Calu3 (cell line): Measurements from ENCODE around the gene TSEN2. TPM values are rescaled to one million over a fixed set of nuclear protein-coding genes. Genes with fewer than 3 reads are reported as not detected.
"Not testable (repeated sequence)": the region's sequence is repeated elsewhere in the genome, so short reads cannot be mapped to it uniquely, and the experiment has no call there.

ENCODE experiments used
- BruUV-seq: library from RNA; stranded (reverse); fragments of 400-500 nt; replicated peaks from 2 replicates; lab custom pipeline; 2021; lab: Mats Ljungman, UMichigan
- CTCF ChIA-PET: fragments of 300-600 bp; sonication (Branson Sonifier 250); formaldehyde crosslinking; loops from one replicate; lab custom pipeline; 2022; ENCODE audit warnings: antibody characterized with exemption; lab: Charles Lee
- DNase-seq: peaks from one replicate; pipeline ENCODE4 v3.0.0; 2022
- H3K27ac Mint-ChIP-seq: one replicate; pipeline ENCODE4 v1.8.0; 2022; ENCODE audit warnings: mixed read lengths; ENCODE audit not compliant: unreplicated experiment
- H3K27me3 Mint-ChIP-seq: one replicate; pipeline ENCODE4 v1.8.0; 2022; ENCODE audit warnings: mixed read lengths; ENCODE audit not compliant: unreplicated experiment
- H3K36me3 Mint-ChIP-seq: one replicate; pipeline ENCODE4 v1.8.0; 2022; ENCODE audit warnings: mild to moderate bottlenecking, moderate library complexity, mixed read lengths; ENCODE audit not compliant: insufficient read depth, unreplicated experiment
- H3K4me1 Mint-ChIP-seq: one replicate; pipeline ENCODE4 v1.8.0; 2022; ENCODE audit warnings: mild to moderate bottlenecking, low read depth, mixed read lengths; ENCODE audit not compliant: unreplicated experiment
- H3K4me3 Mint-ChIP-seq: one replicate; pipeline ENCODE4 v1.8.0; 2022; ENCODE audit warnings: mild to moderate bottlenecking, low read depth, moderate library complexity, mixed read lengths; ENCODE audit not compliant: unreplicated experiment
- H3K9me3 Mint-ChIP-seq: one replicate; pipeline ENCODE4 v1.8.0; 2022; ENCODE audit warnings: low read depth, mixed read lengths; ENCODE audit not compliant: unreplicated experiment
- CTCF ChIP-seq: fragments of 200-600 bp; IDR thresholded peaks from one replicate; pipeline ENCODE4 v1.8.0; 2022; ENCODE audit warnings: antibody characterized with exemption; ENCODE audit not compliant: unreplicated experiment
- intact Hi-C: fragments of 100-400 bp; cut with micrococcal nuclease; formaldehyde crosslinking; loops from one replicate; pipeline ENCODE4 v1.10.0; 2022; ENCODE audit not compliant: unreplicated experiment
- total RNA-seq: library from RNA; stranded (reverse); gene quantifications from 2 replicates; pipeline ENCODE4 v1.2.3, GENCODE V29; 2022

TSEN2 gene
- total RNA-seq, 1 experiment from 2014 or later: 26.7 TPM

GRCh38 chr3:12468757-12469156, 15.5 kb upstream of the TSEN2 start:
- peaks cover 6% of the 10 kb centered on the region for H3K36me3 Mint-ChIP-seq
- no peak for TF ChIP-seq CTCF
- DNase-seq: no peak
- H3K27me3 Mint-ChIP-seq: no peaks in the 10 kb centered on the region
- intact Hi-C loops: no loop called here
- no peak overlapping the region for H3K4me3 Mint-ChIP-seq
- CTCF ChIA-PET: no interaction called here
- BruUV-seq: no TSS peak
- H3K9me3 Mint-ChIP-seq: no peaks in the 10 kb centered on the region
- peaks cover 54% of the 10 kb centered on the region for H3K4me1 Mint-ChIP-seq
- H3K27ac Mint-ChIP-seq: no peak overlapping the region

- H3K27me3 Mint-ChIP-seq, BruUV-seq, intact Hi-C loops, H3K9me3 Mint-ChIP-seq, H3K27ac Mint-ChIP-seq, DNase-seq, H3K36me3 Mint-ChIP-seq, H3K4me3 Mint-ChIP-seq: not testable (repeated sequence)
- H3K4me1 Mint-ChIP-seq: peaks cover 52% of the 10 kb centered on the region
- CTCF ChIA-PET: interaction anchor here (2.4 kb wide), 1 partner anchor 10 kb away, joined by 13 read pairs; no protein-coding TSS in a partner anchor
Measured at GRCh38 chr3:12469222-12469621, 15.1 kb upstream of the TSEN2 start.

DNA sequence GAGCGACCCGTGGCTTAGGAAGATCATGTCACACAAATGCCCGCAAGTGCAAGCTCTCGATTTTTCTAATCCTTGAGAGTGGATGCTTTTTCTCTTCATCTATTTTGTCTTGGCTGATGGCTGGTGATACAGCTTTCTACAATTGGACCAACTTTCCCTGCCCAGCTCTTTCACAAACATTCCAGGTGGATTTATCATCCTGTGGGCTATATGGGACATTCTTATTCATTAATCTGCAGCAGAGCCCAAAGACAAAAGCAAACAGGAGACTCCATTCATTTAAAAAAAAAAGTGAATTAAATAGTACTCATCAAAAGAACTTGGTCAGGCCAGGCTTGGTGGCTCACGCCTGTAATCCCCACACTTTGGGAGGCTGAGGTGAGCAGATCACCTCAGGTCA, 14.2 kb upstream of the TSEN2 start:
- Mint-ChIP-seq H3K4me1 (peaks cover 43% of the 10 kb centered on the region), H3K4me3 (no peak overlapping the region), H3K36me3 (peaks cover 6% of the 10 kb centered on the region), H3K27ac (no peak overlapping the region), H3K9me3 (no peaks in the 10 kb centered on the region), H3K27me3 (no peaks in the 10 kb centered on the region)
- intact Hi-C loops: loop anchor here (2.0 to 5.0 kb wide), 2 partner anchors 25 to 63 kb away; no protein-coding TSS in a partner anchor
- TF ChIP-seq CTCF: no peak
- no TSS peak for BruUV-seq
- no peak for DNase-seq
- CTCF ChIA-PET: interaction anchor here (0.8 to 2.4 kb wide), 2 partner anchors 10 to 22 kb away, joined by 3 to 13 read pairs; no protein-coding TSS in a partner anchor

DNA sequence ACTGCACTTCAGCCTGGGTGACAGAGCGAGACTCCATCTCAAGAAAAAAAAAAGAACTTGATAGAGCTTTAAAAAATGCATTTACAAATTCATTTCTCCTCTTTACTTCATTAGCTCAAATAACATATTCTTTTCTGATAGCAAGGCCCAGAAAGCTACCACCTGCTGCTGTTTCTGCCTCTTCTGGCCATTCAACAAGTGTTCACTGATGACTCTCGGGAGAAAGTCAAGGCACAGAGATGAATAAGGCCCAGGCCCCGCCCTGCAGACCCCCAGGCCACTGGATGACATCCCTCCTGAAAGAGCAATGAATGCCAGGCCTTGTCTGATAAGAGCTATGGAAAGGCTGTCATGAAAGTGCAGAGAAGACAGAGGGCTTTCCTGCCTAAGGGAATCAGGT, 13.6 kb upstream of the TSEN2 start:
- TF ChIP-seq CTCF: no peak
- Mint-ChIP-seq H3K4me3 (no peak overlapping the region), H3K4me1 (peaks cover 38% of the 10 kb centered on the region), H3K36me3 (peaks cover 6% of the 10 kb centered on the region), H3K27ac (peak overlapping the region; percentile 83), H3K27me3 (no peaks in the 10 kb centered on the region), H3K9me3 (no peaks in the 10 kb centered on the region)
- no TSS peak for BruUV-seq
- intact Hi-C loops: loop anchor here (2.0 to 5.0 kb wide), 2 partner anchors 26 to 63 kb away; no protein-coding TSS in a partner anchor
- CTCF ChIA-PET: interaction anchor here (1.0 to 2.4 kb wide), 3 partner anchors 9 to 23 kb away, joined by 3 to 13 read pairs (median 5); no protein-coding TSS in a partner anchor
- DNase-seq: no peak

DNA sequence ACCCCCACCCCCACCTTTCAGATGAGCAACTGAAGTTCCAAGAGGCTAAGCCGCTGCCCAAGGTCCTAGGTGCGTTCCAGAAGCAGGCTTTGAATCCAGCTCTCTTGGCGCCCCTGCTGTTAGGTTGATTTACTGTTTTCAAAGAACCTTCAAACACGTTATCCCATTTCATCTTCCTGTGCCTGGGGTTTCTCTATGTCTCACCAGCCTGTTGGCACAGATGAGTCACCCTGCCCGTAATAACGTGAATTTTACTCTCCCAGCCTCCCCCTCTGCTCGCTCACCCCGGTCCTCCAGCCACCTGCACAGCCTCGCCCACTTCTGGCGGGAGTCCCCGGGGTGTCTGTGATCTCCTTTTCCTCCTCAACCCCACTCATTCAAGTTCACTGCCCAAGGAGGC, 13.0 kb upstream of the TSEN2 start:
- Mint-ChIP-seq H3K36me3 (peaks cover 6% of the 10 kb centered on the region), H3K4me1 (peaks cover 38% of the 10 kb centered on the region), H3K27ac (peak overlapping the region; percentile 83), H3K4me3 (peak overlapping the region; percentile 39), H3K9me3 (no peaks in the 10 kb centered on the region), H3K27me3 (no peaks in the 10 kb centered on the region)
- TF ChIP-seq CTCF: no peak
- CTCF ChIA-PET: interaction anchor here (1.0 to 2.4 kb wide), 4 partner anchors 8 to 24 kb away, joined by 3 to 13 read pairs (median 4); partner anchors contain the start of gene TSEN2
- BruUV-seq: no TSS peak
- intact Hi-C loops: loop anchor here (2.0 to 5.0 kb wide), 2 partner anchors 26 to 64 kb away; no protein-coding TSS in a partner anchor
- DNase-seq: peak; percentile 75
